Measurements from ENCODE around the gene MLXIP.

- no peak for TF ChIP-seq EZH2phosphoT487 (IDR thresholded peaks at IDR 0.05; ENCODE audit: borderline replicate concordance, low read depth, low read length)
- no peak for TF ChIP-seq CTCF (conservative IDR thresholded peaks at IDR 0.05; ENCODE audit: low read length)
Measured at GRCh38 chr12:122155705-122156104, 77.1 kb downstream of the MLXIP start.

All from OCI-LY7 (cell line).